ENCODE measurements around the gene ARID1B.
"Not testable (repeated sequence)": the region's sequence is repeated elsewhere in the genome, so short reads cannot be mapped to it uniquely, and the experiment has no call there.

ARID1B gene

GRCh38 chr6:157033428-157034140 is 256.4 kb downstream of the ARID1B start:
- no peak for DNase-seq

DNA sequence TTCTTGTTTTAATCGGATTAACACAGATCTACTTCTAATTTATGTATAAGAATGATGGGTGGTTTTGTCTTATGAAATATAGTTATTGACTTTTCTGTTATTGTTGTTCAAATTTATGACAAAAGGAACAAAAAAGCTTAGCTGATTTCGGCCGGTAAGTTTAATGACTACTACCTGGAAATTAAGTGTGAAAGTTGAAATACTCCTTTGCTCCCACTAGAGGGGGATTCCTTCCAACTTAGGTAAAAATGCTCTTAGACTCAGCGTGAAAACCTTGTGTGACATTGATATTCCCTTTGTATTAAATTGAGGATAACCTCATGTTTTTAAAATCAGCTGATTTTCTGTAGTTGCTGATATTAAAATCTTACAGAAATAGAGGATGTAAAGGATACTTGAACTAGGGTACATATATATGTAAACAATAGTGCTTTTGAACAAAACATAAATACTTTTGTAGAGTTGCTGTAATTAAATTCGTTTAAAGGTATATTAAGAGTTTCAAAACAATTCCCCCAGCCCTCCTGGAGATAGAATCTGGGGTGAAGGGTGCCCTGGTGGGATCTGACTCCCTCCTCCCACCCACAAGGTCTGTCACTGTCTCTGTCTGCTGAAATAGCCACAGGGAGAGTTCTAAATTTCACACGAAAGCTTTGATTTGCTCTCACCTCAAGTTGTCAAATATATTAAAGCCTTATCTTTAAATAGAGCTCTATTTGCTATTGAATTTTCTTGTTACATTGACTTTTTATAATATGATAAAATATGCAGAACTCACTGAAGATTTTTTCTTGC is 257.5 kb downstream of the ARID1B start:
- no peak for DNase-seq

DNA sequence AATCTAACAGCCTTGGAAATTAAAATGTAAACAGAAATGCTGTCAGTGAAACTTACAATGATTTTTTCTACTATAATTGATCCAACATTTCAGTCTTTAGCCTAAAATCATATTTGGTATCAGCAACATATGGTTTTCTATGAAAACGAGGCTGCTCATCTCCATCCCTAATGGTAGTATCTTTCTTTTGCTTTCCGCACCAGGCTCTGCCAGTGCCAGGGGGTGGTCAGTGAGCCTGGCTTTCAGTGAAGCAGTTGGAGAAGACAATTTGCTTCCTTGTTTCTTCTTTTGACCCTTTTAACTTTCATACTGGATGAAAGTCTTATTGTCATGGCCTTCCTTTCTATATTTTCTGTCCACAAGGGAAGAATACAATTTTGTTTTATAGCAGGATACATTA is 258.4 kb downstream of the ARID1B start:
- no peak for DNase-seq

GRCh38 chr6:157036245-157036711 is 259.1 kb downstream of the ARID1B start:
- DNase-seq = no peak

- no peak for DNase-seq
These were observed 260.0 kb downstream of the ARID1B start for GRCh38 chr6:157037165-157037564.

- no peak for DNase-seq
These were observed 261.4 kb downstream of the ARID1B start for GRCh38 chr6:157038610-157039009.

GRCh38 chr6:157039639-157040038 is 262.5 kb downstream of the ARID1B start:
- DNase-seq = not testable (repeated sequence)

- DNase-seq = no peak
These were observed 263.0 kb downstream of the ARID1B start for GRCh38 chr6:157040191-157040590.

- no peak for DNase-seq
These were observed 268.8 kb downstream of the ARID1B start for GRCh38 chr6:157045831-157046454.

- DNase-seq = no peak
These were observed 269.6 kb downstream of the ARID1B start for GRCh38 chr6:157046776-157047175.

DNA sequence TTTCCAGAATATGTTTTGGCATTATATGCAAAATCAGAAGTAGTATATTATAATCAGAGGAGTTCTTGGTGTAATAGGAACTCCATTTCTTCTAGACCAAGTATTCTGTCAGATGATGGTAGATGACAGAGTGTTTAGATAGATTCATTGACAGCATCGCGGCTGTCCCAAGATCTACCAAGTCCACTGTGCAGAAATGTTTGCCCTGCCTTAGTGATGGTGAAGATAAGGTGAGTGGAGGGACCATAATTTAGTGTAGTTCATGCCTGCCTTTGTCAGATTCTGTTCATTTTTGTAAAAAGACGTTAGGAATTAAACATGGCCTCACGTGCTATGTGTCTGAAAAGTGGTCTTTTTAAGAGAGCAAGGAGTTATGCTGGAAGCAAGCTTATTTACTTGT is 270.1 kb downstream of the ARID1B start:
- DNase-seq = no peak

DNA sequence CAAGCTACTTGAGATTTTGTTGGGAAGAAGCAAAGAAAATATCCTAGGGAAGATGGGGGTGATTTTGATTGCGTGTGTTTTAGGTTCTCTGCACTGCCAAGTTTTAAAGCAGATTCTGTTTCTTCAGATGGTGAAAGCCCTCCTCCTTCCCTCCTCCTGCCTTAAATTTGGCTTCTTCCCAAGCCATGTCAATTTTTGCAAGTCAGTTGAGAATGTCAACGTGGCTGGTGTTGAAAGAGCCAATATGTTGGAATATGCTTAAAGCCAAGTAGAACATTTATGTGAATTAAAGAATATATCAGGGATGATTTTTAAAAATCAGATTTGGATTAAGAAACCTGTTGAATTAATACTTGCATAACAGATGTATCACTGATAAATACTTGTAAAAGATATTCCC is 270.8 kb downstream of the ARID1B start:
- no peak for DNase-seq

- no peak for DNase-seq
These were observed 272.0 kb downstream of the ARID1B start for GRCh38 chr6:157049133-157049532.

- no peak for DNase-seq
These were observed 273.5 kb downstream of the ARID1B start for GRCh38 chr6:157050537-157051265.

DNA sequence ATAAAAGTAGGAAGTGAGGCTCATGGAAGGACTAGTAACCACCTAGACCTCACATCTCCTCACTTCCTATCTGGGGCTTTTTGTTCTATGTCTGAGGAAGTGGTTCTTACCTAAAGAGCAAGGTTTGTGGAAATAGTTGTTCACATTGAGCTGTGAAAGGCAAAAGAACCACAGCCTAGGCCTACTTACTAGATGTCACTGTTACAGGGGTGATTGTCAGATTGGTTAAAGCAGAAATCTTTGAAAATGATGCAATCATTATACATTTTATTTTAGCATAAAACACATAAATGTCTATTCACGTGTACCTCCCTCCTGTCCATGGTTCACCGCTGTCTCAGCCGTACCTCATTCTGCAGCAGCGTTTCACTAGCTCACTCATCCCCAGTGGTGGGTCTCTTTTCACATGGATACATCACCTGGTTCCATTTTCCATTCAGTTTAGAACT is 277.4 kb downstream of the ARID1B start:
- no peak for DNase-seq

DNA sequence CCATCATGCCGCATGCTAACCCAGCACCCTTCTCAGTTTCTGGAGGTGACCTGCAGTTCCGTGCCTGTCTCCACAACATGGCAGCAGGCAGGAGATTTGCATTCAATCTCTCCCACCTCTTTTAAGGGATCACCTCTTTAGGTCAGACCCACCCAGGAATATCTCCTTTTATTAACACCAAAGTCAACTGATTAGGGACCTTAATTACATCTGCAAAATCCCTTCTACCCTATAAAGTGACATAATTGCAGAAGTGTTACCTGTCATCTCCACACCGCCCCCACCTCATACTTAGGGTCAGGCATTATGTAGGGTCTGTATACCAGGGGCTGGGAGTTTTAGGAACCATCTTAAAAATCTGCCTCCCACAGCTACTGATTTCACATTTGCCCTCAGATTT is 278.7 kb downstream of the ARID1B start:
- DNase-seq = no peak

DNA sequence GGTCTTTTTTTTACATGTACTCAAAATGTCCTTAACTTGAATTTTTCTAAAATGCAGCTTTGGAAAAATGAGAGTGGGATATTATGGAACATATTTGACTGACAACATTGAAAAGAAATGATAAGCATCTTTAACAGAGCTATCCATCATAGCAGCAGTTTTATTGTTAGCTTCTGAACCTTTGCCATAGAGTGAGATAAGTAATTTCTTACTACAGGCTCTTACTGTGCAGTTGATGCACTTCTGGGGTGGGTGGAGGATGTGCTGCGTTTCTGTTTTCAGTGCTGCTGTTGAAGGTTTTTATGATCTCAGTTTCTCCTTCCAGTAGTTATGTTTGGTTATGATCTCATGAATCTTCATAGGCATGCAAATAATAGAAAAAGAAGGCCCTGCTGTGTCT is 279.1 kb downstream of the ARID1B start:
- DNase-seq = no peak

DNA sequence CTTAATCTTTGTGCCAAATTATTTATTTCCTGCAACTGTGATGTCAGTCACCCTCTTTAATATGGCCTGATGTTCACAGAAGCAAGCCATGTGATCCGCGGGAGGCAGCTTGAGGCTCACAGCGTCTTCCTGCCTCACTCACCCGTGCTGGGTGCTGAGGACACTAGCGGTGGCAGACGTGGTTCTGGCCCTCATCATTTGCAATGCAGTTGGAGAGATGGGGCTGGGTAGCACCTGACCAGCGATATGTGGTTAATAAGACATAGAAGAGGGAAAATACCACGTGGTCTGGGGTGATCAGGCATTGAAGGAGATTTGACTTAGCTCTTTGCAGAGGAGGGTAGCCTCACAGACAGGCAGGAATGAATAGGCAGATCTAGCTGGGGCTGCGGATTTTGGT is 281.4 kb downstream of the ARID1B start:
- no peak for DNase-seq

DNA sequence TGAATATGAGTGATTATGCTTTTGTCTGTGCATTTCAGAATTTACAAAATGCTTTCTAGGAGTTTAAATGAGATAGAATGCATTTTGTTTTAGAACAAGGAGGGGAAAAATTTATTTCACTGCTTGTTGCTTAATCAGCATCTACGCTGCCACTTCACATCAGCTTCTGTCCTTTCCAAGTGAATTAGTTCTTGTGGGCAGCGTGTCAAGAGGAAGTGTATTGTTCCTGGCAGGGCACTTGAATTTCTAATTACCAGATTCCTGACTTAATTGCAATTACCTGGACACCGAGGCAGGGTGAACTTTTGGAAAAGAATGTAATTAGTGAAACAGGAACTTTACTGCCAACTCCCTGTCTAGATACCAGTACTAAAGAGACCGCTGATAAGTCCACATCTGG is 282.6 kb downstream of the ARID1B start:
- DNase-seq = no peak

GRCh38 chr6:157060440-157060952 is 283.3 kb downstream of the ARID1B start:
- no peak for DNase-seq

- no peak for DNase-seq
These were observed 284.8 kb downstream of the ARID1B start for GRCh38 chr6:157061770-157062594.

Data from NCI-H1694 (cell line).